ENCODE results near the gene ACSL3. TPM values are rescaled to one million over a fixed set of nuclear protein-coding genes. Genes with fewer than 3 reads are reported as not detected.

The ACSL3 gene
- total RNA-seq, 1 donor from 2014 or later = 107 TPM

DNA sequence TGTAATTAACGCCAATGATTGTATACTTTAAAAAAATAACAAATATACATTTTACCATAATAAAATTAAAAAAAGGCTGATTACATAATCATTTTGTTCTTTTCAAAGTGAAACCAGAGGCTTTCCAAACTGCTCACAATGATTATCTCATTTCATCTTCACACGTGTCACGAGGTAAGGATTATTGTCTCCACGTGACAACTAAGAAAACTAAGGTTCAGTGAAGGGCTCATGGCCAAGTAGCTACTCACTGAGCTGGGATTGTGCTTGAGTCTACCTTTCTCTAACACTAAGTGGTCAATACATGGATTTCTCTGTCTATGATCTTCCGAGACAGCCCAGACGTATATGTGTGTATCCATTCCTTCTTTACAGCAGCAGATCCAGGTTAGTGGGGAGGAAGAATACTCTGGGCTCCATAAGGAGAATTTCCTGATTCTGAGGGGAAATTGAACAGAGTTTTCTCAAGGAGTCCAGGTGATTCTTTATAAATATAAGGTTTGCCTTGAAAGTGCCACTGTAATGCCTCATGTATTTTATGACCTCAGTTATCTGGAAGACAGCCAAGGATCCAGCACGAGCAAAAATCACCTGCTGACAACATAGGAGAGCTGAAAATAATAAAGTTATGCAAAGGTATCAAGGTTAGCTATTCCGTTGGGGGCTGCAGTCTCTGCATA lies 25.6 kb upstream of the ACSL3 start:
- no peak overlapping the region for H3K27ac Mint-ChIP-seq (ENCODE audit: unreplicated experiment)
- no peak for DNase-seq (ENCODE audit: low spot score)
- H3K4me1 Mint-ChIP-seq (ENCODE audit: low read depth) = peaks cover 8% of the 10 kb centered on the region
- TF ChIP-seq, protein P1, sequence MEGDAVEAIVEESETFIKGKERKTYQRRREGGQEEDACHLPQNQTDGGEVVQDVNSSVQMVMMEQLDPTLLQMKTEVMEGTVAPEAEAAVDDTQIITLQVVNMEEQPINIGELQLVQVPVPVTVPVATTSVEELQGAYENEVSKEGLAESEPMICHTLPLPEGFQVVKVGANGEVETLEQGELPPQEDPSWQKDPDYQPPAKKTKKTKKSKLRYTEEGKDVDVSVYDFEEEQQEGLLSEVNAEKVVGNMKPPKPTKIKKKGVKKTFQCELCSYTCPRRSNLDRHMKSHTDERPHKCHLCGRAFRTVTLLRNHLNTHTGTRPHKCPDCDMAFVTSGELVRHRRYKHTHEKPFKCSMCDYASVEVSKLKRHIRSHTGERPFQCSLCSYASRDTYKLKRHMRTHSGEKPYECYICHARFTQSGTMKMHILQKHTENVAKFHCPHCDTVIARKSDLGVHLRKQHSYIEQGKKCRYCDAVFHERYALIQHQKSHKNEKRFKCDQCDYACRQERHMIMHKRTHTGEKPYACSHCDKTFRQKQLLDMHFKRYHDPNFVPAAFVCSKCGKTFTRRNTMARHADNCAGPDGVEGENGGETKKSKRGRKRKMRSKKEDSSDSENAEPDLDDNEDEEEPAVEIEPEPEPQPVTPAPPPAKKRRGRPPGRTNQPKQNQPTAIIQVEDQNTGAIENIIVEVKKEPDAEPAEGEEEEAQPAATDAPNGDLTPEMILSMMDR (IDR thresholded peaks at IDR 0.05) = no peak
- no peak overlapping the region for H3K4me3 Mint-ChIP-seq (ENCODE audit: unreplicated experiment)
- no peaks in the 10 kb centered on the region for H3K9me3 Mint-ChIP-seq (ENCODE audit: low read depth)
- no peaks in the 10 kb centered on the region for H3K36me3 Mint-ChIP-seq (ENCODE audit: low read depth)
- no peaks in the 10 kb centered on the region for H3K27me3 Mint-ChIP-seq (ENCODE audit: low read depth)

DNA sequence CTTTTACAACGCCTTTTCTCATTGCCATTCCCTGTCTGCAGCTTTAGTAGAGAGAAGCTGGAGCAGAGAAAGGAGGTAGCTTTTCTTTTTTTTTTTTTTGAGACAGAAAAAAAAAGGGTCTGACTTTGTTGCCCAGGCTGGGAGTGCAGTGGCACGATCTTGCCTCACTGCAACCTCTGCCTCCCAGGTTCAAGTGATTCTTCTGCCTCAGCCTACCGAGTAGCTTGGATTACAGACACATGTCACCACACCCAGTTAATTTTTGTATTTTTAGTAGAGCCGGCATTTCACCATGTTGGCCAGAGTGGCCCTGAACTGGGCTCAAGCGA lies 25.0 kb upstream of the ACSL3 start:
- Mint-ChIP-seq H3K4me1 (ENCODE audit: low read depth) (peaks cover 8% of the 10 kb centered on the region), H3K9me3 (ENCODE audit: low read depth) (no peaks in the 10 kb centered on the region), H3K27ac (ENCODE audit: unreplicated experiment) (no peak overlapping the region), H3K27me3 (ENCODE audit: low read depth) (no peaks in the 10 kb centered on the region), H3K36me3 (ENCODE audit: low read depth) (no peaks in the 10 kb centered on the region), H3K4me3 (ENCODE audit: unreplicated experiment) (no peak overlapping the region)
- TF ChIP-seq, protein P1 (IDR thresholded peaks at IDR 0.05) = no peak
- DNase-seq (ENCODE audit: low spot score) = no peak

- H3K27me3 Mint-ChIP-seq (ENCODE audit: low read depth) = no peaks in the 10 kb centered on the region
- no peaks in the 10 kb centered on the region for H3K9me3 Mint-ChIP-seq (ENCODE audit: low read depth)
- DNase-seq (ENCODE audit: low spot score) = no peak
- peaks cover 15% of the 10 kb centered on the region for H3K4me1 Mint-ChIP-seq (ENCODE audit: low read depth)
- H3K27ac Mint-ChIP-seq (ENCODE audit: unreplicated experiment) = no peak overlapping the region
- H3K4me3 Mint-ChIP-seq (ENCODE audit: unreplicated experiment) = no peak overlapping the region
- TF ChIP-seq, protein P1 (IDR thresholded peaks at IDR 0.05) = no peak
- H3K36me3 Mint-ChIP-seq (ENCODE audit: low read depth) = no peaks in the 10 kb centered on the region
Observed at GRCh38 chr2:222837643-222838056, 23.2 kb upstream of the ACSL3 start.

DNA sequence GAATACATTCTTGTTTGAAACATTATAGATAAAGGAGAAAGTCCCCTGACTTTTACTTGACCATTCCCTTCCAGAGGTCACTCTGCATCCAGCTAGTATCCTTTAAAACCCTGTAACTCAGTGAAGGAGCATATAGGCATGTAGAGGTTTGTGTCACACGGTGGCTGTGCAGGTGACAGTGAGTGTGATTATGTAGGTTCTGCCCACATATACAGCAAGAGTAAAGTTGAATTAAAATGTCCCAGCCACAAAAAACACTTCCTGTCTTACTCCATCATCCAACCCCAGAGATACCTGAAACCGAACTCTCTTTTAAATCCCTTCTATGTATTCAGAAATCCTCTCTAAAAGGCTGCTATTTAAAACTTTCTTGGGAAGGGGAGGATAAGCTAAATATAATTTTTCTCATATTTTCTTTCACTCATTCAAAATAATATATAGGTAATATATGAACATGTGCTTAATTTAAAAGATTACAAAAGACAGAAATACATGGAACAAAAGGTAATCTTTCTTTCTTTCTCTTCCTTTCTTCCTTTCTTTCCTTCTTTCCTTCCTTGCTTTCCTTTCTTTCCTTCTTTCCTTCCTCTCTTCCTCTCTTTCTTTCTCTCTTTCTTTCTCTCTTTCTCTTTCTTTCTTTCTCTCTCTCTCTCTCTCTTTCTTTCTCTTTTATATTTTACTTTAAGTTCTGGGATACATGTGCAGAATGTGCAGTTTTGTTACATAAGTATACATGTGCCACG lies 20.6 kb upstream of the ACSL3 start:
- Mint-ChIP-seq H3K36me3 (ENCODE audit: low read depth) (no peaks in the 10 kb centered on the region), H3K27me3 (ENCODE audit: low read depth) (no peaks in the 10 kb centered on the region), H3K4me3 (ENCODE audit: unreplicated experiment) (no peak overlapping the region), H3K9me3 (ENCODE audit: low read depth) (no peaks in the 10 kb centered on the region), H3K27ac (ENCODE audit: unreplicated experiment) (no peak overlapping the region), H3K4me1 (ENCODE audit: low read depth) (peaks cover 26% of the 10 kb centered on the region)
- DNase-seq (ENCODE audit: low spot score) = no peak
- TF ChIP-seq, protein P1 (IDR thresholded peaks at IDR 0.05) = no peak

DNA sequence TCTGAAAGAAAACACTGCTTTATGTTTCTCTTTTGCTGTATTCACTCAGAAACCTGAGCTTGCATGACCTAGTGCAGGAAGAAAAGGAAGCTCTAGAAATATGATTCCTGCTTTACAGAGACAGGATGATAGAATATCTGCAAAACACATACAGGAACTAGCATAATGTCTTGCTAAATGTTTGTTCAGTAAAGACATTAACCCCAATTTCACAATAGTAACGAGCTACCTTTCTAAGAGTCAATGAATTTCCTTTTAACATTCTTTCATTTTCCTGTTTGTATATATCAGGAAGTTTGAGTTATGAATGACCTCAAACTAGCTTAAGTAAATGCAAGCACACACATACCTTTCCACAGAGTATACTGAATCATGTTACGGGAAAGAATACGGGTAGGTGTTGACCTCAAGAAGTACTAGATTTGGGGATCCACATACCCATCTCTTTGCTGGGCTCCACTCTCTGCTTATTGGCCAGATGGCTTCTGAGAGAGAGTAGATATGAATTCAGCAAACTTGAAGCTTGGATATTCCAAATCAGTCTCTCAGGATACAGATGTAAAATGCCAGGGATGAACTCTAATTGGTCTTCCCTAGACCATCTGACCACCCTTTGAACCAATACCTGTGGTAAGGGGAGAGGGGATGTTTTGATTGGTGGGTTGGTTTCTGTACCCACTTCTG lies 18.2 kb upstream of the ACSL3 start:
- no peaks in the 10 kb centered on the region for H3K36me3 Mint-ChIP-seq (ENCODE audit: low read depth)
- no peak overlapping the region for H3K4me3 Mint-ChIP-seq (ENCODE audit: unreplicated experiment)
- no peaks in the 10 kb centered on the region for H3K9me3 Mint-ChIP-seq (ENCODE audit: low read depth)
- H3K27ac Mint-ChIP-seq (ENCODE audit: unreplicated experiment) = peak overlapping the region; percentile 34
- TF ChIP-seq, protein P1 (IDR thresholded peaks at IDR 0.05) = no peak
- no peak for DNase-seq (ENCODE audit: low spot score)
- no peaks in the 10 kb centered on the region for H3K27me3 Mint-ChIP-seq (ENCODE audit: low read depth)
- H3K4me1 Mint-ChIP-seq (ENCODE audit: low read depth) = peaks cover 23% of the 10 kb centered on the region

All from chondrocyte (in vitro differentiated cells).